Left renal cortex interstitium (tissue), 4 donors: Measurements from ENCODE around the gene ADCY3. TPM values are rescaled to one million over a fixed set of nuclear protein-coding genes. Genes with fewer than 3 reads are reported as not detected.
A peak's percentile ranks its signal among the peaks of the same experiment; 100 is the strongest.

Source experiments
- DNase-seq, 4 donors: peaks; one replicate each; pipeline ENCODE4 v3.0.0-alpha.2; 2013; ENCODE audit warnings: low read depth in 4 of 4, low spot score in 2 of 4, missing footprints in 1 of 4
- polyA plus RNA-seq, 4 donors: library from polyadenylated mRNA; unstranded; fragments of 120-200 nt; gene quantifications; one replicate each; pipeline ENCODE4 v1.2.1, GENCODE V29; 2013; ENCODE audit not compliant: insufficient read length in 4 of 4

Gene ADCY3
- polyA plus RNA-seq, 4 donors: 20.6 to 30.3 (median 23.7) TPM

GRCh38 chr2:24908461-24908901 is 11.6 kb downstream of the ADCY3 start:
- no peak for DNase-seq

- no peak for DNase-seq
Measured at GRCh38 chr2:24907116-24907515, 12.9 kb downstream of the ADCY3 start.

- no peak for DNase-seq
Measured at GRCh38 chr2:24906466-24906865, 13.6 kb downstream of the ADCY3 start.

GRCh38 chr2:24903161-24904103 is 16.6 kb downstream of the ADCY3 start:
- no peak for DNase-seq

- no peak for DNase-seq
Measured at GRCh38 chr2:24899361-24899910, 20.6 kb downstream of the ADCY3 start.

GRCh38 chr2:24898122-24899109 is 21.6 kb downstream of the ADCY3 start:
- DNase-seq: no peak

- DNase-seq: no peak
Measured at GRCh38 chr2:24894750-24895149, 25.3 kb downstream of the ADCY3 start.

GRCh38 chr2:24893934-24894333 is 26.1 kb downstream of the ADCY3 start:
- DNase-seq: no peak

- no peak for DNase-seq
Measured at GRCh38 chr2:24892928-24893327, 27.1 kb downstream of the ADCY3 start.

GRCh38 chr2:24891201-24891600 is 28.8 kb downstream of the ADCY3 start:
- no peak for DNase-seq

- DNase-seq: no peak
Measured at GRCh38 chr2:24889221-24889620, 30.8 kb downstream of the ADCY3 start.

- DNase-seq: no peak
Measured at GRCh38 chr2:24888177-24888576, 31.9 kb downstream of the ADCY3 start.

- DNase-seq: no peak
Measured at GRCh38 chr2:24887307-24887874, 32.6 kb downstream of the ADCY3 start.

GRCh38 chr2:24886691-24887304 is 33.2 kb downstream of the ADCY3 start:
- peak in 3 of 4 donors; percentile 13 to 36 (median 29) for DNase-seq

- DNase-seq: no peak
Measured at GRCh38 chr2:24886126-24886501, 33.9 kb downstream of the ADCY3 start.

GRCh38 chr2:24885221-24886125 is 34.6 kb downstream of the ADCY3 start:
- peak; percentile 39 to 68 (median 62) for DNase-seq

- no peak for DNase-seq
Measured at GRCh38 chr2:24883946-24884345, 36.1 kb downstream of the ADCY3 start.

GRCh38 chr2:24881623-24882022 is 38.4 kb downstream of the ADCY3 start:
- no peak for DNase-seq

- no peak for DNase-seq
Measured at GRCh38 chr2:24881158-24881557, 38.9 kb downstream of the ADCY3 start.
